ENCODE results near the gene RAET1G. TPM values are rescaled to one million over a fixed set of nuclear protein-coding genes. Genes with fewer than 3 reads are reported as not detected.
"Not testable (repeated sequence)": the region's sequence is repeated elsewhere in the genome, so short reads cannot be mapped to it uniquely, and the experiment has no call there.

Gene RAET1G
- total RNA-seq, 1 donor from 2014 or later: 0.35 TPM

DNA sequence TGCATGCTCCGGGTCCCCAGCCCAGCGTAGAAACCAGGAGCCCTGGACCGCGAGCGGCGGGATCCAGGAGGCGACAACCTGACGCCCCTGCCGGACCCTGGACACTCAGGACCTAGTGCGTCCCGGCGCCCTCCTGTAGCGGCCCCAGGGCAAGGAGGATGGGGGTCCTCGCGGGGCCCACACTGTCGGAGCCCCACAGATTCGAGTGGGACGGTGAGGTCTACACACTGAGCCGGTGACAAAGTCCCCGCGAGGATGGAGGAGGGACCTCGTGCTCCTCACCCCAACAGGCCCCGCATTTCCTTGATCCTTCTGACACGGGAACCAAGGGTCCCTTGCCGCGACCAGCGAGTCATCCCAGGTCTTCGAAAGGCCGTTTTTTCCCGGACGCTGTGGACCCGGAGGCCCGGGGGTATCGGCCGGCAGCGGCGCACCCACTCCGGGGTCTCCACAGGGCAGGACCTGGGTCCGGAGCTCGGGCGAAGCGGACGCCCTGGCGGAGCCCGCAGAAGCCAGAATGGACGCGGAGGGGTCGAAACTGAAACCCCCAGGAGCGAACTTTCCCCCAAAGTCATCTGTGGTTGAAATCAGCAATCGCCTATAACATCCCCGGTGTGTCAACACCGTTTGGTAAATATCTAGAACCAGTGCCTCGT is 31.5 kb upstream of the RAET1G start:
- intact Hi-C loops (cut with DNase I): not testable (repeated sequence)
- DNase-seq (ENCODE audit: low spot score): peak; percentile 64

DNA sequence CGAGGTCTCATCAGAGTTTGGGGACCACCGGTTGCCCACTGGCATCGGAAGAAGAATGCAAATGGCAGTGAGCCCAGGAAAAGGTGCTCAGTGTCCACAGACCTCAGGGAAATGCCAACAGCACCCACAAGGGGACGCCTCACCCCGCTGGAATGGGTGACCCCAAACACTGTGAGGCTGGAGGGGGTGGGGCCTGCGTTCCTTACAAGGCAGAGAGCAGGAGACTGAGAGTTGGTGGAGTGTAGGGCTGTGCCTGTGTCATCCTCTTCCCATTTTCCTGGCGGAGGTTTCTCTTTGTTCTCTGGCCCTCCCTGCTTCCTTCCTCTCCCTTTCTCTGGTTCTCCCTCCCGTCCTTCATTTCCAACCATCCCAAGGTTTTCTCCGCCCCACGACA is 31.0 kb upstream of the RAET1G start:
- intact Hi-C loops (cut with DNase I); DNase-seq (ENCODE audit: low spot score): not testable (repeated sequence)

DNA sequence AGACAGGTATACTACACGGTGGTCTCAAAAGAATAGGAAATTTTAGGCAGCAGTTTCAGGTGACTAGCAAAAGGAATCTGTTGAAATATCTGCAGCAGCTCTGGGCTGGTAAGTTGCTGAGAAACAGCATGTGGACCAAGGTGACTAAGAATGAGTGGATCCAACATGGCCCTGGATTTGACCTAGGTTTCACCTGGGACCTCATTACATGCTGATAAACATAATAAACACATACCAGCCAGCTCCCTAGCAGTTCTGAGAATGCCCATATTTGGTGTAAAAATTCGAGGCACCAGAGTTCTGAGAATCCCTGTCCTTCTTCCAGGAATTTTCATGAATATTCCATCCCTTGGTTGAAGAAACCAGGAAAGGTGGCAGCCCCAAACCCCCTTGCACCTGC is 30.5 kb upstream of the RAET1G start:
- intact Hi-C loops (cut with DNase I); DNase-seq (ENCODE audit: low spot score): not testable (repeated sequence)

DNA sequence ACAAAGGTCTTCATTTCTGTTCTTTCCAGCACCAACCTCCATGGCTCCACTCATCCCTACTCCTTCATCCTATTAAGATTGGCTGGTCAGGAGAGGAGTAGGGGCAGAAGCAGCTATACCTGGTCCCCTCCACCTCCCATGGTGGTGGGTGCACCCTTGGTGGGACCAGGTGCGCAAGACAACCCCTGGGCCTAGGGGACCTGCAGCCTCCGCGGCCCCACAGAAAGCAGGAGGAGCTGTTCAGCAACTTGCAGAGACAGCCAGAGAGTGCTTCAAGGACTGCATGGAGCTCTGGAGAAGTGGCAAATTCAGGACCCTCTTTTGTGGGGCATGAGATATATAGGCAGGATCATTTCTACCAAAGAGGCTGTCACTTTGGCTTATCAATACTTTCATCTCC is 28.7 kb upstream of the RAET1G start:
- intact Hi-C loops (cut with DNase I): no loop called here
- no peak for DNase-seq (ENCODE audit: low spot score)

DNA sequence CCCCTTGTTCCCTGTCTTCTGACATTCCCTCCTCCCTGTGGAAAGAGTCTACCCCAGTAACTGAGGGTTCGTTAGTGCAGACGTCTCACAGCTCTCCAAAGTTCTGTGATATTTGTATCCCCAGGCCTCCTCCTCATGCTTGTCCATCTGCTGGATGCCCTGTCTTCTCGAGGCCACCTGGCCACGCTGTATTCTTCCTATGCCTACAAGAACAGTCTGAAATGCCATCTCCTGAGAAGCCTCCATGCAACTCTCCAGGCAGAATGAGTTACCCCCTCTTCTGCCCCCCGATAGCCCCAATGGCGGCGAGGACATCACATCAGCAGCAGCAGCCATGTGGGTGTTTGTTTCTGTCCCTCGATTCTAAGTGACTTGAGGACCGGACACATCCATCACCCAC is 28.2 kb upstream of the RAET1G start:
- peak; percentile 70 for DNase-seq (ENCODE audit: low spot score)
- intact Hi-C loops (cut with DNase I): no loop called here

DNA sequence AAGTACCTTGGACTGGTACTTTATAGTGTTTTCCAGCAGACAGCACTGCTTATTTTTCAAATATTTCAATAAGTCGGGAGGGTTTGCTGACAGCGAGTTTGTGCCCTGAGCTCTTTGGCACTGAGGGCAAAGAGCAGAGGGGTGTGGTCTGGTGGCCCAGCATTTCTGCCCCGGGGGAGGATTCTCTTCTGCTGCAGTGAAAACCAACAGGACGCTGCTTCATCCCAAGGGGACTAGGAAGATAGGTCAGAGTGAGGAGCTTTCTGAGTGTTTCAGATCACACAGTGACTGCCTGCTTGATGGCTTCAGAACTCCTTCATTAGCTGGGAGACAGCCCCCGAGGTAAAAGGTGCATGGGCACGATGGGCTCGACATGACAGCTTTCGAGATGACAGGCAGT is 27.5 kb upstream of the RAET1G start:
- intact Hi-C loops (cut with DNase I): no loop called here
- peak; percentile 29 for DNase-seq (ENCODE audit: low spot score)

DNA sequence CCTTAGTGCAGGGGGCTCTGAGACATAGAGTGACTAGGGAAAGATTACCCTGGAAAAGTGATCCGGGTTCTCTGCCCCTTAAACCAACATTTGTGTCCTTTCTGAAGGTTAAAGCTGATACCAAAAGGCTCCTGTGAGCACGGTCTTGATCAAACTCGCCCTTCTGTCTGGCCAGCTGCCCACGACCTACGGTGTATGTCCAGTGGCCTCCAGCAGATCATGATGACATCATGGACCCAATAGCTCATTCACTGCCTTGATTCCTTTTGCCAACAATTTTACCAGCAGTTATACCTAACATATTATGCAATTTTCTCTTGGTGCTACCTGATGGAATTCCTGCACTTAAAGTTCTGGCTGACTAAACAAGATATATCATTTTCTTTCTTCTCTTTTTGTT is 25.7 kb upstream of the RAET1G start:
- intact Hi-C loops (cut with DNase I): no loop called here
- DNase-seq (ENCODE audit: low spot score): no peak

DNA sequence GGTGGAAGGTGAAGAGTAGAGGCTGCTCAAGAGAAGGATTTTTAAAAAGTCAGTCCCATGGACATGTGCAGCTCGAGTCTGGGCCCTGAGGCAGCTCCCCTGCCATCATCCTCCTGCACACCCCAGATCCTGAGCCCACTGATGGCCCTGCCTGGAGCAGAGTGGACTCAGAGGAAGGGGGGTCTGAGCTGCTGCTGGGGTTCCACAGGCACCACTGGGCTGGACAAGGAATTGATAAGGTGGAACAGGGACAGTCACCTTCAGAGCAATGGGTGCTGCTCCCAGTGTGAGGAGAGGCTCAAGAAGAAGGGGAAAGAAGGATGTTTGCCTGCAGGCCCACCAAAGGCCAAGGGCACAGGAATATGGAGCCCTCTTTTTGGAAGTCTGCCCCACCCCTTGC is 25.1 kb upstream of the RAET1G start:
- intact Hi-C loops (cut with DNase I): no loop called here
- DNase-seq (ENCODE audit: low spot score): peak; percentile 53

DNA sequence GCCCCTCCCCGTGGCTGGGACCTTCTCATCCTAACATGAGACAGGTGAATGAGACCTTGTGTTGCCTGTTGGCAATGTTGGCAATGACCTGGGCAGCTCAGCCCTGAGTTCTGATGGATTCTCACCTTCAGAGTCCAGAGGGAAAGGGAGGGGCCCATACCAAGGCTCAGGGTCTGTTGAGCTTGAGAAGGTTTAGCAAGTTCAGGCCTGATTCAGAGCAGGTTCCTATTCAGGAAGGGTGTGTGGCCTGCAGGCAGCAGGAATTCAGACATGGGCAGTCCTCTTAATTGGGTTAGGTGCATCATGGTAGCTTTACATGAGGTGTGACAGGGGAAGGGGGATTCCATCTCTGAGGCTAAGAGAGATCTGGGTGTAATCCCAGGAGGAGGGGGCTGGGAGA is 24.6 kb upstream of the RAET1G start:
- DNase-seq (ENCODE audit: low spot score); intact Hi-C loops (cut with DNase I): not testable (repeated sequence)

DNA sequence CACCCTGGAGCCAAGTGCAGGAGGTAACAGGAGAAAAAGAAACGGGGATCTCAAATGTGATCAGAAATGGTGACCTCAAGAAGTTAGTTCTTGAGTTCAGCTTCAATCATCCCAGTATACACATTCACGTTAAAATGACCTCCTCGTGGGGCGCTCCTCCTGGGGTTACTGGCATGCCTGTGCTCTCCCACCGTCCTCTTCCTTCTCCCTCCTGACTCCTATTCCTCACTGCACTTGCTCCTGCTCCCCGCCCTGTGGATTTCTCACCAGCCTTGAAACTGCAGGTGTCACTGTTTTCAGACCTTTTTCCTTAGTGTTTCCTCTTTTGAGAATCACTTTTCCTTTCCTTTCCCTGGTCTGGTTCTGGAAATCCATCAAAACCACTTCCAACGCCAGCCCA is 23.7 kb upstream of the RAET1G start:
- intact Hi-C loops (cut with DNase I): not testable (repeated sequence)
- peak; percentile 33 for DNase-seq (ENCODE audit: low spot score)

DNA sequence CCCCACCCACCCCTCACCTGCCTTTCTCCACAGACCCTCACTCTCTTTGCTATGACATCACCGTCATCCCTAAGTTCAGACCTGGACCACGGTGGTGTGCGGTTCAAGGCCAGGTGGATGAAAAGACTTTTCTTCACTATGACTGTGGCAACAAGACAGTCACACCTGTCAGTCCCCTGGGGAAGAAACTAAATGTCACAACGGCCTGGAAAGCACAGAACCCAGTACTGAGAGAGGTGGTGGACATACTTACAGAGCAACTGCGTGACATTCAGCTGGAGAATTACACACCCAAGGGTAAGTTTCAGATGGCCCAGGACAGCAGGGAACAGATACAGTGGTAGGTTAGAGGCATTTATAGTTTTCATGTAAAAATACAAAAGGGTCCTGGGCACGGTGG is 22.4 kb upstream of the RAET1G start:
- peak; percentile 22 for DNase-seq (ENCODE audit: low spot score)
- intact Hi-C loops (cut with DNase I): not testable (repeated sequence)

DNA sequence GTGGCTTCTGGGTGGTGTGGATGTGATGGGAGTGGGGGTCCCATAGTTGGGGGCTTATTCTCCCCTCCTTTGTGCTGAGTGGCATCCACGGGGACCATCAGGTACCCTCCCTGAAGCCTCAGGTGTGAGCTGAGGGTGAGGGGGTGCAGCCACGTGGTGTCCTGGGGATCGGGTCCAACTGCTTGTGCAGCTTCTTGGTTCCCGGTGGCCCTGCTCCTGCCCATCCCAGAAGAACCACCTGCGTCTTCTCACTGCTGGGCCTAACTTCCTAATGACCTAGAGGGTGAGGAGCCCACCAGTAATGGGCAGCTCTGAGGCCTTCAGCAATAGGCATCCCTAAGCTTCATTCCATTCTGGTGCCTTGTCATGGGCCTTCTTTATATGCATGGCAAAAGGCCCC is 20.4 kb upstream of the RAET1G start:
- peak; percentile 62 for DNase-seq (ENCODE audit: low spot score)
- intact Hi-C loops (cut with DNase I): not testable (repeated sequence)

DNA sequence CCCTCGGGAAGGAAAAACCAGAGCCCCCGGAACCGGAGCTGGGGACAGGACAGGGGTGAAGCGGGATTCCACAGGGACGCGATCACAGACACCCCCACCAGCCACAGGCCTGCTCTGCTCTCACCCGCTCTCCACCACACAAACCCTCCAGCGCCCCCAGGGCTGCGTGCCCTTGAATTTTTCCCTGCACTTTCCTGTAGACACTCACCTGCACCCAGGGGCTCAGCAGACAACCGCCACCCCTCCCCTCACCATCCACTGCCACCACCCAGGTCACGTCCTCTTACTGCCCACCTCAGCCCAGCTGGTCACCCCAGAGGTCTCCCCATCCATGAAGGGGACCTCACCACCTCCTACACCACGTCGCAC is 19.5 kb upstream of the RAET1G start:
- intact Hi-C loops (cut with DNase I): no loop called here

DNA sequence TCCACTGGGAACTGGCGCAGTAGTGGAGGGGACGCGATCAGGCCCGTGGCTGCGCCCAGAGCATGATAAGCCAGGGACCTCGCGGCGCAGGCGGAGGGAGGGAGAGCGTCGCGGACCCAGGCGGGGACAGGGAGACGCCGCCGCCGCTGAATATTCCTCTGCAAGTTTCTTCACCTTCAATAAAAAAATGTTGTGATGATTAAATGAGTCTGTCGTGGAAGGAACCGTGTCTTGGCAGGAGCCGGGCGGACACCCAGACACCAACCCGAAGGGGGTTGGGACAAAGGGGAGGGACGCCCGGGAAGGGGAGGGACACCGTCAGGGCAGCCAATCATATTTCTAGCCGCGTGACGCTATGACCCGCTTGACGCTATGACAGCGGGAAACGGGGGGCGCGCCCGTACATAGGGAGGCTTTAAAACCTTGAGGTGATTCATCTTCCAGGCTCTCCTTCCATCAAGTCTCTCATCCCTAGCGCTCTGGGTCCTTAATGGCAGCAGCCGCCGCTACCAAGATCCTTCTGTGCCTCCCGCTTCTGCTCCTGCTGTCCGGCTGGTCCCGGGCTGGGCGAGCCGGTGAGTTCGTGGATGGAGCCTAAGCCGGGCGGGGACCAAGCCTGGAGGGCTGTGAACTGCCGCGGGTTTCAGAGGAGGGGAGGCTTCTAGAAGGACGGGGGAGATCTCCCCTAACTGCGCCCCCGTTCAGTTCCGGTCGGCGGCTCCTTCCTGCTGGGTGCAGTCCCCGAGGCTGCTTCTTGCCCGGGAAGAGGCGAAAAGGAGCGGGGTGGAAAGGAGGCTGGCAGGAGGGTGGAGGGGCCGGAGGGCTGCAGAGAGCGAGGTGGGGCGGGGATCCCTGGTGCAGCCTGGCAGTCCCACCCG is 18.9 kb upstream of the RAET1G start, which contains the start of gene ULBP2:
TSS of gene ULBP2 (plus strand) at position 432 of the 878 bp plus-strand sequence. CDS start at position 491, 59 bp downstream.
- peak; percentile 93 for DNase-seq (ENCODE audit: low spot score)
- intact Hi-C loops (cut with DNase I): loop anchor here (2.0 kb wide), 1 partner anchor 63 kb away; no protein-coding TSS in a partner anchor

More for the DNA sequence above, 19.5 kb upstream of the RAET1G start:
- peak; percentile 41 for DNase-seq (ENCODE audit: low spot score)

DNA sequence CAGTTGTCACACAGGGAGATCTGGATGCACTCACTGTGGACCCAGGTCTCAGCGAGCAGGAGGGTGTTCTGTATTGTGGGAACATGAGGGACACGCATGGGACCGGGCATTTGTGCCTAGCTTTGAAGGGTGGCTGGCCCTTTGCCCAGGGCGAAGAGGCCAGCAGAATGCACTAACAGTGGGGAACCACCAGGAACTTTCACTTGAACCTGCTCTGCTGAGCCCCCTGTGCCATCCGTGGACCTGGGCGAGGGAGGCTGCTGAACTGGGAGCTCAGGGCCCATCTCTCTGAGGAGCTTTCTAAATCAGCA is 17.7 kb upstream of the RAET1G start:
- peak; percentile 61 for DNase-seq (ENCODE audit: low spot score)
- intact Hi-C loops (cut with DNase I): loop anchor here (2.0 kb wide), 1 partner anchor 64 kb away; no protein-coding TSS in a partner anchor

DNA sequence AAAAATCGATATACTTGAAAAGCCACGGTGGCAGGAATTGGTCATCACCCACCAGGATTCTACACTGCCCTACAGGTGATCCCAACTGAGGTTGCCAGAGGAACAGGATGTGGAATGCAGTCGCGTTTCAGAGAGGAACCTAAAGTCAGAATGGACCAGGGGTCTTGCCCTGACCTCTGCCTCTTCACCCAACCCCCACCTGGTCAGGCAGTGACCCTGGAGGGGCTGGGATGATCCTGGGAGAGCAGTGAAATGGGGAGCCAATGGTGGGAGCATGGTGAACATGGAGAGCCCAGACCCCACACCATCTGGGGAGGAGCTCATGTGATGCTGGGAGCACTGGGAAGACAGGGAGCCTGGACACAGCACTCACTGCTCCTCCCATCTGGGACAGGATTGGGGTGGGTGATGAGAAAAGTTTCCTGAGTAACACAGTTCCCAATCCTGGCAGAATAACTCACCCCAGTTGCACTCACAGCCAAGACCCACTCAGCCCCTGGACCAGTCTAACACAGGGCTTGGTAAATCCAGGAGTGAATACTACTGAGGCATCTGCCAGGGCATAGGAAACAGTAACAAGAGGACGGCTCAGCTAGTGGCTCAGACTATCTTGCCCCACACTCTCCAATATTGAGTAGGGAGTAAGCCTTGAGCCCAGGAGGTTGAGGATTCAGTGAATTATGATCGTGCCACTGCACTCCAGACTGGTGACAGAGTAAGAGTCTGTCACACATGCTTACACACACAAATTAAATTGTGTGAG is 17.2 kb upstream of the RAET1G start:
- intact Hi-C loops (cut with DNase I): loop anchor here (2.0 kb wide), 1 partner anchor 65 kb away; no protein-coding TSS in a partner anchor
- peak; percentile 39 for DNase-seq (ENCODE audit: low spot score)

DNA sequence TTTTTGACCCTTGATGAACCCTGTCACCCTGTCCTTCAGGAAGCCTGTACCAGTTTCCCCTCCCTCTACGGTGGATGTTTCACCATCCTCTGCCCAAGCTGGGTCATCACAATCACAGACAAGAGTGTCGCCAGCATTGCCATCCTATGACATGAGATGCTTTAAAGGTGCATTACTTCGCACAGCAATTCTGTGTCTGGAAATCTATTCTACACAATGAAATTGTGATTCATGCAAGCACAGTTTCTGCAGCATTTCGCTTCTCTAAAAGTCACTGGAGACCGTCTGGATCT is 16.4 kb upstream of the RAET1G start:
- intact Hi-C loops (cut with DNase I): no loop called here
- peak; percentile 17 for DNase-seq (ENCODE audit: low spot score)

DNA sequence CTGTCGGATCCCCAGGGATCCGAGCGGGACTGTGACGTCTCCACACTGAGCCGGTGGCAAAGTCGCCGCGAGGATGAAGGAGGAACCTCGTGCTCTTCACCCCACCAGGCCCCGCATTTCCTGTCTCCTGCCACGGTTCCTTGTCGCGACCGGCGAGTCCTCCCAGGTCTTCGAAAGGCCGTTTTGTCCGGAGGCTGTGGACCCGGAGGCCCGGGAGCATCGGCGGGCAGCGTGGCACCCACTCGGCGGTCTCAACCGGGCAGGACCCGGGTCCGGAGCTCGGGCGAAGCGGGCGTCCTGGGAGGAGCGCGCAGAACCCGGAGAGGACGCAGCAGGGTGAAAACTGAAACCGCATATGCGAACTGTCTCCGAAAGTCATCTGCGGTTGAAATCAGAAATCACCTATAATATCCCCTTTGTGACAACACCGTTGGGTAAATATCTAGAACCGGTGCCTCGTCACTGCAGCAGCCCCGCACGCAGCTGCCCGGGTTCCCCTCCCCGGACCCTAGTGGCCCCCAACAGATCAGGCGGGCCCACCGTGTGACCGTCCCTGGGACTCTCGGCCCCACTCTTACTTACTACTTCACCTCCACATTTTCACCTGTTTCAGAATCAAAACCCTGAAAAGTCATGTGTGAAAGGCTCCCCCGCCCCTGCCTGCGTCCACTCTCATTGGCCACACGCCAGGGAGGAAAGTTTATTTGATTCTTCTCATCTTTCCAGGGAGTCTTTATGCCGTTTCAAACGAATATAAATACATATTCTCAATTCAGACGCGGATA is 15.8 kb upstream of the RAET1G start:
- peak; percentile 68 for DNase-seq (ENCODE audit: low spot score)
- intact Hi-C loops (cut with DNase I): no loop called here

DNA sequence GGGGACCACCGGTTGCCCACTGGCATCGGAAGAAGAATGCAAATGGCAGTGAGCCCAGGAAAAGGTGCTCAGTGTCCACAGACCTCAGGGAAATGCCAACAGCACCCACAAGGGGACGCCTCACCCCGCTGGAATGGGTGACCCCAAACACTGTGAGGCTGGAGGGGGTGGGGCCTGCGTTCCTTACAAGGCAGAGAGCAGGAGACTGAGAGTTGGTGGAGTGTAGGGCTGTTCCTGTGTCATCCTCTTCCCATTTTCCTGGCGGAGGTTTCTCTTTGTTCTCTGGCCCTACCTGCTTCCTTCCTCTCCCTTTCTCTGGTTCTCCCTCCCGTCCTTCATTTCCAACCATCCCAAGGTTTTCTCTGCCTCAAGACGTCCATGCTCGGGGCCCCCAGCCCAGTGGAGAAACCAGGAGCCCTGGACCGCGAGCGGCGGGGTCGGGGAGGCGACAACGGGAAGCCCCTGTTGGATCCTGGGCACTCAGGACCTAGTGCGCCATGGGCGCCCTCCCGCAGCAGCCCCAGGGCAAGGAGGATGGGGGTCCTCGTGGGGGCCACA is 15.2 kb upstream of the RAET1G start:
- DNase-seq (ENCODE audit: low spot score); intact Hi-C loops (cut with DNase I): not testable (repeated sequence)

Measured in cardiac septum (tissue), 1 donor.